HL-60/S4 (cell line): ENCODE data around the gene SYNDIG1.

Experiments
- in situ Hi-C: fragments of 300-500 bp; cut with MboI; formaldehyde crosslinking; loops from 2 replicates; pipeline ENCODE4 v1.14.3; 2022; ENCODE audit warnings: low sequenced_read_pairs

Gene SYNDIG1

GRCh38 chr20:24582373-24583168 is 113.1 kb downstream of the SYNDIG1 start:
- in situ Hi-C loops = no loop called here

GRCh38 chr20:24583169-24583792 is 113.9 kb downstream of the SYNDIG1 start:
- in situ Hi-C loops = no loop called here

GRCh38 chr20:24584078-24584477 is 114.6 kb downstream of the SYNDIG1 start:
- in situ Hi-C loops = no loop called here

- in situ Hi-C loops = no loop called here
Measured at GRCh38 chr20:24584538-24585356, 115.3 kb downstream of the SYNDIG1 start.

- in situ Hi-C loops = no loop called here
Measured at GRCh38 chr20:24585796-24586522, 116.5 kb downstream of the SYNDIG1 start.

- in situ Hi-C loops = no loop called here
Measured at GRCh38 chr20:24586523-24586840, 117.1 kb downstream of the SYNDIG1 start.

GRCh38 chr20:24587384-24588046 is 118.1 kb downstream of the SYNDIG1 start:
- in situ Hi-C loops = no loop called here

GRCh38 chr20:24588047-24588635 is 118.7 kb downstream of the SYNDIG1 start:
- in situ Hi-C loops = no loop called here

- in situ Hi-C loops = no loop called here
Measured at GRCh38 chr20:24588725-24589340, 119.4 kb downstream of the SYNDIG1 start.

- in situ Hi-C loops = no loop called here
Measured at GRCh38 chr20:24589381-24589780, 120.0 kb downstream of the SYNDIG1 start.

- in situ Hi-C loops = no loop called here
Measured at GRCh38 chr20:24589815-24590177, 120.4 kb downstream of the SYNDIG1 start.

GRCh38 chr20:24590178-24590982 is 121.0 kb downstream of the SYNDIG1 start:
- in situ Hi-C loops = no loop called here

GRCh38 chr20:24597051-24597450 is 127.6 kb downstream of the SYNDIG1 start:
- in situ Hi-C loops = no loop called here

GRCh38 chr20:24598346-24598745 is 128.9 kb downstream of the SYNDIG1 start:
- in situ Hi-C loops = no loop called here

GRCh38 chr20:24598996-24599395 is 129.6 kb downstream of the SYNDIG1 start:
- in situ Hi-C loops = no loop called here

GRCh38 chr20:24600012-24600411 is 130.6 kb downstream of the SYNDIG1 start:
- in situ Hi-C loops = no loop called here

GRCh38 chr20:24603454-24603853 is 134.0 kb downstream of the SYNDIG1 start:
- in situ Hi-C loops = no loop called here

- in situ Hi-C loops = no loop called here
Measured at GRCh38 chr20:24604966-24605665, 135.7 kb downstream of the SYNDIG1 start.
